Psoas muscle (tissue), 8 donors: Measurements from ENCODE around the gene BRIP1. TPM values are rescaled to one million over a fixed set of nuclear protein-coding genes. Genes with fewer than 3 reads are reported as not detected.

Source experiments
- ATAC-seq, 4 donors: fragments of 200-7000 bp; cut with Tn5 transposase; one replicate each; pipeline ENCODE4 v1.9.1; 2020; ENCODE audit warnings: moderate library complexity in 3 of 4, mild to moderate bottlenecking in 2 of 4
- DNase-seq, 2 donors: peaks; one replicate each; pipeline ENCODE4 v3.0.0-alpha.2; 2020
- H3K27ac ChIP-seq: fragments of 200-600 bp; one replicate; pipeline ENCODE4 v1.8.0; 2022
- H3K27me3 ChIP-seq, 3 donors: fragments of 200-600 bp in 1 of 3; one replicate each; pipeline versions ENCODE4 v1.6.1 to v1.8.0; 2013 to 2022; ENCODE audit warnings: low read length in 2 of 3, mild to moderate bottlenecking in 2 of 3, moderate library complexity in 1 of 3; ENCODE audit not compliant: insufficient read depth in 3 of 3
- H3K36me3 ChIP-seq, 2 donors: fragments of 200-600 bp in 1 of 2; one replicate each; pipeline versions ENCODE4 v1.6.1 to v1.8.0; 2013 to 2022; ENCODE audit warnings: low read depth in 1 of 2, mild to moderate bottlenecking in 1 of 2, moderate library complexity in 1 of 2; ENCODE audit not compliant: insufficient read depth in 1 of 2
- H3K4me1 ChIP-seq: fragments of 200-600 bp; one replicate; pipeline ENCODE4 v1.8.0; 2022
- H3K4me3 ChIP-seq: fragments of 200-600 bp; one replicate; pipeline ENCODE4 v1.8.0; 2022; ENCODE audit warnings: mild to moderate bottlenecking
- H3K9me3 ChIP-seq: fragments of 200-600 bp; one replicate; pipeline ENCODE4 v1.8.0; 2022
- CTCF ChIP-seq: fragments of 200-600 bp; IDR thresholded peaks from one replicate; pipeline ENCODE4 v1.8.0; 2022; ENCODE audit warnings: antibody characterized with exemption
- WGBS, 3 donors: extraction: QIAGEN DNeasy Blood & Tissue Kit; methylation state at CpG; one replicate each; pipeline versions ENCODE4 v1.1.6 to v1.1.7; 2013; 5-methylcytosine and 5-hydroxymethylcytosine counted together
- intact Hi-C, 2 donors: fragments of 100-400 bp; cut with DNase I; formaldehyde crosslinking; loops; one replicate each; pipeline versions ENCODE4 v1.11.0 to v1.14.2; 2022
- polyA plus RNA-seq, 3 donors: library from polyadenylated mRNA; stranded (reverse); fragments of 200-250 nt; gene quantifications; one replicate each; pipeline ENCODE4 v1.2.3, GENCODE V29; 2013
- total RNA-seq, 4 donors: library from RNA; stranded (reverse); fragmentation: NEBNext Ultra II Directional in 2 of 4; extraction: Animal tissue kit (Norgen Biotek cat#: 25700) in 2 of 4; gene quantifications; one replicate each; pipeline versions ENCODE4 v1.2.1 to v1.2.4, GENCODE V29; 2021 to 2023
- donor health status: healthy with polysubstance abuse.
- donor health status: DM: no; HTN: no; CAD: no; lungs with moderate emphysema.
- donor health status: Bipolar disorder and iron deficiency.
- donor health status: healthy.
- donor health status: DM: yes; HTN: yes; CAD: no.
- donor health status: DM: no; HTN: no; CAD: no.
- donor health status: DM: no; HTN: no; CAD: no.
- donor health status: DM: yes; HTN: yes; CAD: no.

The BRIP1 gene
- total and polyA plus RNA-seq, 7 donors, result 0.03 to 0.40 (median 0.19) TPM; not detected in 1

DNA sequence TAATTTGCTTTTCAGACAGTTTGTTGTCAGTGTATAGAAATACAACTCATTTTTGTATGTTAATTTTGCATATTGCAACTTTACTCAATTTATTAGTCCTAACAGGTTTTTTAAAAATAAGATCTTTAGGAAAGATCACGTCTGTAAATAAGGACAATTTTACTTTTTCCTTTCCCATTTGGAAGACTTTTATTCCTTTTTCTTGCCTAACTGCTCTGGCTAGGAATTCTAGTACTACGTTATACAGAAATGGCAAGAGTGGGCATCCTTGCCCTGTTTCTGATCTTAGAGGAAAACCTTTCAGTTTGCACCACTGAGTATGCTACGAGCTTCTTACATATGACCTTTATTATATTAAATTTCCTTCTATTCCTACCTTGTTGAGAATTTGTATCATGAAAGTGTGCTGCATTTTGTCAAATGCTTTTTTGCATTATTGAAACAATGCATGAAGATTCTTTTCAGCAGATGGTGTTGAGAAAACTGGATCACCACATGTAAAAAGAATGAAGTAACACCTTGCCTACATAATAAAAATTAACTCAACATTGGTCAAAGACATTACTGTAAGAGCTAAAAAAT is 113.4 kb downstream of the BRIP1 start:
- intact Hi-C loops, result no loop called here
- ATAC-seq (no peak), DNase-seq (no peak)
- Histone ChIP-seq H3K4me3 (no peak overlapping the region), H3K9me3 (peaks cover 8% of the 10 kb centered on the region), H3K36me3 (no peaks in the 10 kb centered on the region), H3K27me3 (no peaks in the 10 kb centered on the region), H3K27ac (no peak overlapping the region), H3K4me1 (no peaks in the 10 kb centered on the region)
- TF ChIP-seq CTCF, result no peak
- 96 to 98% (median 98%) methylated on average over 3 of the region's 3 CpGs for WGBS, 3 donors

- 95 to 96% (median 96%) methylated on average over 3 of the region's 3 CpGs for WGBS, 3 donors
- TF ChIP-seq CTCF, result no peak
- intact Hi-C loops, result no loop called here
- no peak overlapping the region for H3K27ac ChIP-seq
- peaks cover 8% of the 10 kb centered on the region for H3K9me3 ChIP-seq
- H3K4me3 ChIP-seq, result no peak overlapping the region
- H3K4me1 ChIP-seq, result no peaks in the 10 kb centered on the region
- H3K36me3 ChIP-seq, result no peaks in the 10 kb centered on the region
- ATAC-seq (no peak), DNase-seq (no peak)
- H3K27me3 ChIP-seq, result no peaks in the 10 kb centered on the region
Observed at GRCh38 chr17:61746248-61746985, 116.9 kb downstream of the BRIP1 start.

GRCh38 chr17:61744804-61745203 is 118.5 kb downstream of the BRIP1 start:
- DNase-seq (no peak), ATAC-seq (no peak)
- Histone ChIP-seq H3K4me1 (no peaks in the 10 kb centered on the region), H3K4me3 (no peak overlapping the region), H3K27me3 (no peaks in the 10 kb centered on the region), H3K9me3 (peaks cover 8% of the 10 kb centered on the region), H3K36me3 (no peaks in the 10 kb centered on the region), H3K27ac (no peak overlapping the region)
- intact Hi-C loops, result no loop called here
- no peak for TF ChIP-seq CTCF

- Histone ChIP-seq H3K27me3 (no peaks in the 10 kb centered on the region), H3K36me3 (no peaks in the 10 kb centered on the region), H3K27ac (no peak overlapping the region), H3K9me3 (peaks cover 8% of the 10 kb centered on the region), H3K4me1 (no peaks in the 10 kb centered on the region), H3K4me3 (no peak overlapping the region)
- TF ChIP-seq CTCF, result no peak
- ATAC-seq (no peak), DNase-seq (no peak)
- intact Hi-C loops, result no loop called here
- 93 to 97% (median 95%) methylated on average over 3 of the region's 3 CpGs for WGBS, 3 donors
Observed at GRCh38 chr17:61744252-61744651, 119.1 kb downstream of the BRIP1 start.
